K562 (cell line): ENCODE results near the gene TBATA. TPM values are rescaled to one million over a fixed set of nuclear protein-coding genes. Genes with fewer than 3 reads are reported as not detected.

Source experiments
- ESRRB ChIP-seq: fragments of 250-450 bp; sonication (Bioruptor Pico); IDR thresholded peaks from 2 replicates; pipeline ENCODE4 v1.5.0; 2020; ENCODE audit warnings: mild to moderate bottlenecking, moderate library complexity, borderline replicate concordance
- HBP1 ChIP-seq: fragments of 450-650 bp; formaldehyde crosslinking; IDR thresholded peaks from 2 replicates; pipeline ENCODE4 v1.4.0; 2022; ENCODE audit warnings: missing genetic modification characterization
- HMGXB4 ChIP-seq: sonication (generic); formaldehyde crosslinking; IDR thresholded peaks from 2 replicates; pipeline ENCODE4 v1.8.1; 2023; ENCODE audit warnings: mild to moderate bottlenecking, missing genetic modification reagents
- HSF4 ChIP-seq: fragments of 250-450 bp; sonication (Bioruptor Pico); IDR thresholded peaks from 2 replicates; pipeline ENCODE4 v2.1.2; 2022; ENCODE audit warnings: mild to moderate bottlenecking, moderate library complexity, borderline replicate concordance
- IRF1 ChIP-seq: sonication (generic); formaldehyde crosslinking; IDR thresholded peaks from 2 replicates; pipeline ENCODE4 v1.8.0; 2022; ENCODE audit warnings: missing genetic modification reagents, mild to moderate bottlenecking, borderline replicate concordance
- LEF1 ChIP-seq: fragments of 450-650 bp; IDR thresholded peaks from 2 replicates; pipeline ENCODE4 v1.6.1; 2016; ENCODE audit warnings: mild to moderate bottlenecking
- MCM5 ChIP-seq: fragments of 450-650 bp; IDR thresholded peaks from 2 replicates; pipeline ENCODE4 v1.6.1; 2016; ENCODE audit warnings: low read depth
- MTF1 ChIP-seq: fragments of 250-450 bp; sonication (Bioruptor Pico); IDR thresholded peaks from 2 replicates; pipeline ENCODE4 v1.9.0; 2021; ENCODE audit warnings: moderate library complexity, mild to moderate bottlenecking, inconsistent platforms, borderline replicate concordance
- NFE2L1 ChIP-seq: fragments of 450-650 bp; IDR thresholded peaks from 2 replicates; pipeline ENCODE4 v1.6.1; 2016; ENCODE audit warnings: missing genetic modification characterization, low read depth, mild to moderate bottlenecking, missing compliant biosample characterization, moderate library complexity, borderline replicate concordance
- RBM39 ChIP-seq: fragments of 200-400 bp; formaldehyde crosslinking; optimal IDR thresholded peaks from 2 replicates; pipeline ENCODE3; 2018; ENCODE audit warnings: low read depth, low read length
- SREBF1 ChIP-seq: fragments of 150-350 bp; IDR thresholded peaks from 2 replicates; pipeline ENCODE4 v1.6.1; 2014; ENCODE audit warnings: antibody characterized with exemption, low read depth, low read length, borderline replicate concordance
- STAT5B ChIP-seq: fragments of 250-450 bp; sonication (Bioruptor Pico); IDR thresholded peaks from 2 replicates; pipeline ENCODE4 v1.8.0; 2021; ENCODE audit warnings: mild to moderate bottlenecking, inconsistent platforms
- TCF15 ChIP-seq: fragments of 250-450 bp; sonication (Bioruptor Pico); IDR thresholded peaks from 2 replicates; pipeline ENCODE4 v1.8.0; 2022; ENCODE audit warnings: moderate library complexity, mild to moderate bottlenecking, inconsistent platforms
- TFAP4 ChIP-seq: sonication (generic); formaldehyde crosslinking; IDR thresholded peaks from 2 replicates; pipeline ENCODE4 v1.8.0; 2022; ENCODE audit warnings: missing genetic modification reagents, mild to moderate bottlenecking, moderate library complexity, borderline replicate concordance
- THRAP3 ChIP-seq: fragments of 450-650 bp; IDR thresholded peaks from 2 replicates; pipeline ENCODE4 v1.6.1; 2016; ENCODE audit warnings: mild to moderate bottlenecking, inconsistent platforms, borderline replicate concordance
- TRIM28 ChIP-seq: fragments of 450-650 bp; IDR thresholded peaks from 2 replicates; pipeline ENCODE4 v1.6.1; 2017
- USF1 ChIP-seq: sonication (generic); formaldehyde crosslinking; IDR thresholded peaks from 2 replicates; pipeline ENCODE4 v1.9.0; 2022; ENCODE audit warnings: mild to moderate bottlenecking, missing genetic modification reagents
- ZFPM2 ChIP-seq: fragments of 250-450 bp; sonication (Bioruptor Pico); IDR thresholded peaks from 2 replicates; pipeline ENCODE4 v1.5.1; 2022; ENCODE audit warnings: mild to moderate bottlenecking
- ZNF41 ChIP-seq: fragments of 250-450 bp; sonication (Bioruptor Pico); conservative IDR thresholded peaks from 2 replicates; pipeline ENCODE4 v1.4.0; 2020; ENCODE audit warnings: mild to moderate bottlenecking
- ZNF512 ChIP-seq: IDR thresholded peaks from 2 replicates; pipeline ENCODE4 v1.6.1; 2016; ENCODE audit warnings: missing genetic modification characterization, missing compliant biosample characterization
- polyA plus RNA-seq, 8 experiments: library from polyadenylated mRNA; depleted of rRNA in 4 of 8; stranded (reverse) in 5 of 8; unstranded in 3 of 8; fragments of >200 nt; fragmentation: Nextera tagmentation in 2 of 8; fragmentation: Illumina TruSeq in 1 of 8; extraction: Ambion mirVana in 2 of 8; extraction: Trizol in 1 of 8; gene quantifications; 2 replicates each; pipeline versions ENCODE4 v1.2.1 to v1.2.3, GENCODE V29; 2011 to 2014; ENCODE audit warnings: inconsistent platforms in 1 of 8, missing spikeins in 1 of 8
- total RNA-seq, 7 experiments: library from RNA; depleted of rRNA in 6 of 7; stranded (reverse); fragments of >200 nt in 6 of 7; fragmentation: Illumina TruSeq in 2 of 7; extraction: Trizol in 2 of 7; gene quantifications; 2 replicates each; pipeline versions ENCODE4 v1.2.1 to v1.2.3, GENCODE V29; 2011 to 2021; ENCODE audit warnings: low replicate concordance in 1 of 7

TBATA gene
- total and polyA plus RNA-seq, 9 of the 15 experiments (the other 6 are each of a cell fraction or from before 2014, with no cell fraction given) = not detected

- no peak for TF ChIP-seq HBP1
- no peak for TF ChIP-seq ZNF512 (tag)
- no peak for TF ChIP-seq ESRRB (CRISPR knock-in tag)
- TF ChIP-seq MTF1 (CRISPR knock-in tag) = no peak
- TF ChIP-seq SREBF1 = no peak
- TF ChIP-seq THRAP3 = no peak
- TF ChIP-seq HSF4 (CRISPR knock-in tag) = no peak
- TF ChIP-seq RBM39 = no peak
- TF ChIP-seq IRF1 (CRISPR knock-in tag) = no peak
- TF ChIP-seq STAT5B (CRISPR knock-in tag) = no peak
- TF ChIP-seq MCM5 = no peak
- no peak for TF ChIP-seq TFAP4
- no peak for TF ChIP-seq HMGXB4
- TF ChIP-seq ZFPM2 (CRISPR knock-in tag) = no peak
- TF ChIP-seq TRIM28 = peak; percentile 92
- TF ChIP-seq NFE2L1 (tag) = no peak
- TF ChIP-seq USF1 (CRISPR knock-in tag) = no peak
- TF ChIP-seq ZNF41 = no peak
- no peak for TF ChIP-seq LEF1
- no peak for TF ChIP-seq TCF15 (CRISPR knock-in tag)
Measured at GRCh38 chr10:70765794-70766594, 19.2 kb downstream of the TBATA start (continued).
